Uterus (tissue), 2 donors: ENCODE measurements around the gene TGIF1.

ENCODE experiments used
- POLR2A ChIP-seq, 2 donors: fragments of 450-650 bp; IDR thresholded peaks; one replicate each; pipeline ENCODE4 v1.6.1; 2016; ENCODE audit warnings: antibody characterized with exemption in 2 of 2, mild to moderate bottlenecking in 1 of 2, moderate library complexity in 1 of 2
- TF ChIP-seq, protein P1 (sequence below), 4 experiments: fragments of 200-600 bp in 2 of 4; fragments of 450-650 bp in 2 of 4; sonication (generic) in 2 of 4; IDR thresholded peaks; one replicate each; pipeline ENCODE4 v1.5.1; 2016 to 2019; ENCODE audit warnings: antibody characterized with exemption in 4 of 4, mild to moderate bottlenecking in 2 of 4, moderate library complexity in 1 of 4

DNA sequence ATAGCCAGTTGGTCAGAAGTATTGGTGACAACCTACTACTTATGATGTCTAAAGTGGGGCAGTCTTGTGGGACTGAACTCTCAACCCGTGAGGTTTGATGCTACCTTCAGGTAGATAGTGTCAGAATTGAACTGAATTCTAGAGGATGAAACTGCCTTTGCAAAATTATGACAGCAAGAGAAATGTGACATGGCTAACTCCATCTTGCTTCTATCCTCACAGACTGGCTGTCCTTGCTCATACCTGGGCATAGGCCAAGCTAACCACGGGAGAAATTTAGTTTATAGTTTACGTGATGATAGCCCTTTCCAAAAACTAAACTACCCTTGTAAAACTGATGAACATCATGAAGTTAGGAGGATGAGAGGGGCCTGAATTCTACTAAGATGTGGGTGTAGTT is 24.9 kb upstream of the TGIF1 start:
- TF ChIP-seq, protein P1, sequence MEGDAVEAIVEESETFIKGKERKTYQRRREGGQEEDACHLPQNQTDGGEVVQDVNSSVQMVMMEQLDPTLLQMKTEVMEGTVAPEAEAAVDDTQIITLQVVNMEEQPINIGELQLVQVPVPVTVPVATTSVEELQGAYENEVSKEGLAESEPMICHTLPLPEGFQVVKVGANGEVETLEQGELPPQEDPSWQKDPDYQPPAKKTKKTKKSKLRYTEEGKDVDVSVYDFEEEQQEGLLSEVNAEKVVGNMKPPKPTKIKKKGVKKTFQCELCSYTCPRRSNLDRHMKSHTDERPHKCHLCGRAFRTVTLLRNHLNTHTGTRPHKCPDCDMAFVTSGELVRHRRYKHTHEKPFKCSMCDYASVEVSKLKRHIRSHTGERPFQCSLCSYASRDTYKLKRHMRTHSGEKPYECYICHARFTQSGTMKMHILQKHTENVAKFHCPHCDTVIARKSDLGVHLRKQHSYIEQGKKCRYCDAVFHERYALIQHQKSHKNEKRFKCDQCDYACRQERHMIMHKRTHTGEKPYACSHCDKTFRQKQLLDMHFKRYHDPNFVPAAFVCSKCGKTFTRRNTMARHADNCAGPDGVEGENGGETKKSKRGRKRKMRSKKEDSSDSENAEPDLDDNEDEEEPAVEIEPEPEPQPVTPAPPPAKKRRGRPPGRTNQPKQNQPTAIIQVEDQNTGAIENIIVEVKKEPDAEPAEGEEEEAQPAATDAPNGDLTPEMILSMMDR (IDR thresholded peaks at IDR 0.05): no peak
- no peak for TF ChIP-seq POLR2A (IDR thresholded peaks at IDR 0.05)
